Measurements from ENCODE around the gene CPZ. TPM values are rescaled to one million over a fixed set of nuclear protein-coding genes. Genes with fewer than 3 reads are reported as not detected.

CPZ gene
- total RNA-seq, 4 donors from 2014 or later: 0.76 to 12.2 (median 1.9) TPM

DNA sequence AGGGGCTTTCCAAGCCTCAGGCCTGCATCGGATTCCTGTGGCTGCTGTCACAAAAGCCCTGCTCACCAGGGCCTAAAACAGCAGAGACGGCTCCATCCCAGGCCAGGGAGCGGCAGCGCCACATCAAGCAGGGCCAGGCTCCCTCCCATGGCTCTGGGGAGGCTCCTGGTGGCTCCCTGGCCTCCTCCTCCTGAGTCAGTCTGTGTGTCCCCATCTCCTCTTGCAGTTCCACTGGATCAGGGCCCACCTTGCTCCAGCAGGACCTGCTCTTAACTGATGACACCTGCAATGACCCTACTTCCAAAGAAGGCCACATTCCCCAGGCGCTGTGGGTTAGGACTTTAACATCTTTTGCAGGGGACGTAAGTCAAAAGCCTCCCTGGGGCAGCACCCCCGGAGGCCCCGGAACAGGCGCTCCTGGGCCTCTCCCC lies 51.9 kb downstream of the CPZ start:
- DNase-seq: no peak
- TF ChIP-seq, protein P1, sequence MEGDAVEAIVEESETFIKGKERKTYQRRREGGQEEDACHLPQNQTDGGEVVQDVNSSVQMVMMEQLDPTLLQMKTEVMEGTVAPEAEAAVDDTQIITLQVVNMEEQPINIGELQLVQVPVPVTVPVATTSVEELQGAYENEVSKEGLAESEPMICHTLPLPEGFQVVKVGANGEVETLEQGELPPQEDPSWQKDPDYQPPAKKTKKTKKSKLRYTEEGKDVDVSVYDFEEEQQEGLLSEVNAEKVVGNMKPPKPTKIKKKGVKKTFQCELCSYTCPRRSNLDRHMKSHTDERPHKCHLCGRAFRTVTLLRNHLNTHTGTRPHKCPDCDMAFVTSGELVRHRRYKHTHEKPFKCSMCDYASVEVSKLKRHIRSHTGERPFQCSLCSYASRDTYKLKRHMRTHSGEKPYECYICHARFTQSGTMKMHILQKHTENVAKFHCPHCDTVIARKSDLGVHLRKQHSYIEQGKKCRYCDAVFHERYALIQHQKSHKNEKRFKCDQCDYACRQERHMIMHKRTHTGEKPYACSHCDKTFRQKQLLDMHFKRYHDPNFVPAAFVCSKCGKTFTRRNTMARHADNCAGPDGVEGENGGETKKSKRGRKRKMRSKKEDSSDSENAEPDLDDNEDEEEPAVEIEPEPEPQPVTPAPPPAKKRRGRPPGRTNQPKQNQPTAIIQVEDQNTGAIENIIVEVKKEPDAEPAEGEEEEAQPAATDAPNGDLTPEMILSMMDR (IDR thresholded peaks at IDR 0.05): no peak
- no peak for TF ChIP-seq POLR2A (IDR thresholded peaks at IDR 0.05)
- no peak overlapping the region for H3K4me3 ChIP-seq
- no peak overlapping the region for H3K27ac ChIP-seq
- intact Hi-C loops (cut with DNase I): no loop called here
- H3K27me3 ChIP-seq: peaks cover 0 to 62% (median 0%) of the 10 kb centered on the region in 4 donors
- no peaks in the 10 kb centered on the region for H3K9me3 ChIP-seq
- no peaks in the 10 kb centered on the region for H3K4me1 ChIP-seq
- no peaks in the 10 kb centered on the region for H3K36me3 ChIP-seq
- WGBS, 2 donors: 68% methylated on average over 6 of the region's 9 CpGs; no CpG with 5 or more reads in 1 of the 2 donors

- 82% methylated on average over 13 of the region's 22 CpGs; no CpG with 5 or more reads in 1 of the 2 donors for WGBS, 2 donors
- no peak for DNase-seq
- TF ChIP-seq, protein P1 (IDR thresholded peaks at IDR 0.05): no peak
- no peak for TF ChIP-seq POLR2A (IDR thresholded peaks at IDR 0.05)
Observed at GRCh38 chr4:8644966-8645752, 52.6 kb downstream of the CPZ start.

DNA sequence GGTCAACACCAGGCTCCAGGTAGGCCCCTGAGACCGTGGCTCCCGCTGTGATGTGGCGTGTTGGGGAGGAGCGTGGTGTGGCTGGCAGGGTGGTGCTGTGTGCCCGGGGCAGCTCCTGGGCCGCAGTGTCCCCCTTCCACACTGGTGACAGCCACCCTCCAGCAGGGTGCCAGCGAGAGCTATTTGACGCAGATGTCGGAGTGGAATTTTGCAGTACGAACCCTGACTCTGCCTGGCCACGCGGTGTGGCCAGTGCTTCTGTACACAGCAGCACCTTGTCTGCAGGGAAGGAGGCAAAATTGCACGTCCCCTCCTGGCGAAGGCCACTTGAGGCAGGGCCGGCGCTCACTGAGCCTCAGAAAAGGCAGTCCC lies 53.2 kb downstream of the CPZ start:
- Histone ChIP-seq H3K4me3 (no peak overlapping the region), H3K9me3 (no peaks in the 10 kb centered on the region), H3K27me3 (peaks cover 0 to 70% (median 0%) of the 10 kb centered on the region in 4 donors), H3K36me3 (no peaks in the 10 kb centered on the region), H3K27ac (no peak overlapping the region), H3K4me1 (no peaks in the 10 kb centered on the region)
- TF ChIP-seq POLR2A (IDR thresholded peaks at IDR 0.05): no peak
- TF ChIP-seq, protein P1 (IDR thresholded peaks at IDR 0.05): no peak
- 40 to 90% methylated on average over 1 to 4 of the region's 16 CpGs for WGBS, 2 donors
- intact Hi-C loops (cut with DNase I): no loop called here
- no peak for DNase-seq

More at GRCh38 chr4:8644966-8645752, 52.6 kb downstream of the CPZ start:
- Histone ChIP-seq H3K4me1 (no peaks in the 10 kb centered on the region), H3K36me3 (no peaks in the 10 kb centered on the region), H3K27me3 (peaks cover 0 to 65% (median 0%) of the 10 kb centered on the region in 4 donors), H3K9me3 (no peaks in the 10 kb centered on the region), H3K27ac (no peak overlapping the region), H3K4me3 (no peak overlapping the region)
- intact Hi-C loops (cut with DNase I): no loop called here

GRCh38 chr4:8646296-8647093 lies 53.9 kb downstream of the CPZ start:
- H3K36me3 ChIP-seq: no peaks in the 10 kb centered on the region
- H3K4me3 ChIP-seq: no peak overlapping the region
- TF ChIP-seq, protein P1 (IDR thresholded peaks at IDR 0.05): no peak
- no peak for TF ChIP-seq POLR2A (IDR thresholded peaks at IDR 0.05)
- intact Hi-C loops (cut with DNase I): no loop called here
- no peak overlapping the region for H3K27ac ChIP-seq
- peaks cover 0 to 78% (median 0%) of the 10 kb centered on the region in 4 donors for H3K27me3 ChIP-seq
- H3K9me3 ChIP-seq: no peaks in the 10 kb centered on the region
- WGBS, 2 donors: 64 to 73% methylated on average over 22 to 23 of the region's 36 CpGs
- H3K4me1 ChIP-seq: no peaks in the 10 kb centered on the region
- DNase-seq: no peak

GRCh38 chr4:8647094-8647570 lies 54.6 kb downstream of the CPZ start:
- Histone ChIP-seq H3K4me3 (no peak overlapping the region), H3K9me3 (no peaks in the 10 kb centered on the region), H3K27me3 (peaks cover 0 to 84% (median 0%) of the 10 kb centered on the region in 4 donors), H3K4me1 (no peaks in the 10 kb centered on the region), H3K36me3 (no peaks in the 10 kb centered on the region), H3K27ac (no peak overlapping the region)
- intact Hi-C loops (cut with DNase I): no loop called here
- TF ChIP-seq POLR2A (IDR thresholded peaks at IDR 0.05): no peak
- TF ChIP-seq, protein P1 (IDR thresholded peaks at IDR 0.05): no peak
- WGBS, 2 donors: 78% methylated on average over 10 to 13 of the region's 14 CpGs
- DNase-seq: no peak
